Stimulated activated naive B cell treated with anti-CD40 and anti-IgM and Interleukin-4, amounts not matched to agents 10 μg/mL and 1 μg/mL and 100 μg/mL, for 72 hours (primary cell): ENCODE data around the gene ZNF543.

Experiments used
- ATAC-seq, 2 donors: fragments of 150-1000 bp; cut with Tn5 transposase; replicated peaks; 2 replicates each; pipeline ENCODE4 v1.10.0; 2021; ENCODE audit warnings: moderate library complexity in 1 of 2
- DNase-seq: peaks from one replicate; pipeline ENCODE4 v3.0.0; 2021
- H3K27ac Mint-ChIP-seq: one replicate; pipeline ENCODE4 v1.8.0; 2022; ENCODE audit warnings: mild to moderate bottlenecking, mixed read lengths
- H3K27me3 Mint-ChIP-seq, 2 donors: one replicate each; pipeline ENCODE4 v1.8.0; 2022; ENCODE audit warnings: mixed read lengths in 2 of 2
- H3K36me3 Mint-ChIP-seq, 2 donors: one replicate each; pipeline ENCODE4 v1.8.0; 2022; ENCODE audit warnings: mixed read lengths in 2 of 2, mild to moderate bottlenecking in 1 of 2
- H3K4me1 Mint-ChIP-seq, 2 donors: one replicate each; pipeline ENCODE4 v1.8.0; 2022; ENCODE audit warnings: mixed read lengths in 2 of 2, mild to moderate bottlenecking in 1 of 2
- H3K4me3 Mint-ChIP-seq, 2 donors: one replicate each; pipeline ENCODE4 v1.8.0; 2022; ENCODE audit warnings: mild to moderate bottlenecking in 2 of 2, mixed read lengths in 2 of 2, moderate library complexity in 1 of 2
- H3K9me3 Mint-ChIP-seq, 2 donors: one replicate each; pipeline ENCODE4 v1.8.0; 2022; ENCODE audit warnings: mixed read lengths in 2 of 2, mild to moderate bottlenecking in 1 of 2

The ZNF543 gene

GRCh38 chr19:57302020-57302465, 18.2 kb upstream of the ZNF543 start:
- Mint-ChIP-seq H3K36me3 (peaks cover 42 to 56% of the 10 kb centered on the region in 2 donors), H3K9me3 (no peaks in the 10 kb centered on the region), H3K27ac (peak overlapping the region; percentile 73), H3K4me3 (no peak overlapping the region), H3K27me3 (no peaks in the 10 kb centered on the region), H3K4me1 (peaks cover 14 to 52% of the 10 kb centered on the region in 2 donors)
- DNase-seq: no peak
- ATAC-seq: peak; percentile 36 to 46

- DNase-seq (no peak), ATAC-seq (no peak)
- Mint-ChIP-seq H3K9me3 (no peaks in the 10 kb centered on the region), H3K36me3 (peaks cover 35 to 50% of the 10 kb centered on the region in 2 donors), H3K27ac (peak overlapping the region; percentile 73), H3K4me3 (no peak overlapping the region), H3K27me3 (no peaks in the 10 kb centered on the region), H3K4me1 (peaks cover 14 to 44% of the 10 kb centered on the region in 2 donors)
Measured at GRCh38 chr19:57302727-57303401, 17.4 kb upstream of the ZNF543 start.

- Mint-ChIP-seq H3K4me3 (no peak overlapping the region), H3K9me3 (peaks cover 2 to 4% of the 10 kb centered on the region in 2 donors), H3K4me1 (peaks cover 14 to 34% of the 10 kb centered on the region in 2 donors), H3K27ac (no peak overlapping the region), H3K27me3 (no peaks in the 10 kb centered on the region), H3K36me3 (peaks cover 20 to 39% of the 10 kb centered on the region in 2 donors)
- no peak for ATAC-seq
- DNase-seq: no peak
Measured at GRCh38 chr19:57305056-57305455, 15.2 kb upstream of the ZNF543 start.

GRCh38 chr19:57308514-57308913, 11.8 kb upstream of the ZNF543 start:
- H3K4me1 Mint-ChIP-seq: peaks cover 3 to 9% of the 10 kb centered on the region in 2 donors
- H3K27ac Mint-ChIP-seq: no peak overlapping the region
- peaks cover 2 to 4% of the 10 kb centered on the region in 2 donors for H3K9me3 Mint-ChIP-seq
- peaks cover 4 to 15% of the 10 kb centered on the region in 2 donors for H3K36me3 Mint-ChIP-seq
- ATAC-seq: no peak
- no peak for DNase-seq
- peaks cover 0 to 4% of the 10 kb centered on the region in 2 donors for H3K27me3 Mint-ChIP-seq
- H3K4me3 Mint-ChIP-seq: no peak overlapping the region

GRCh38 chr19:57310792-57311191, 9.5 kb upstream of the ZNF543 start:
- DNase-seq: no peak
- Mint-ChIP-seq H3K4me1 (peaks cover 1 to 4% of the 10 kb centered on the region in 2 donors), H3K36me3 (peaks cover 5 to 9% of the 10 kb centered on the region in 2 donors), H3K27me3 (peaks cover 17 to 27% of the 10 kb centered on the region in 2 donors), H3K4me3 (no peak overlapping the region), H3K27ac (no peak overlapping the region), H3K9me3 (peaks cover 4 to 8% of the 10 kb centered on the region in 2 donors)
- ATAC-seq: no peak

GRCh38 chr19:57314146-57314545, 6.1 kb upstream of the ZNF543 start:
- ATAC-seq (no peak), DNase-seq (no peak)
- peaks cover 6 to 7% of the 10 kb centered on the region in 2 donors for H3K4me1 Mint-ChIP-seq
- peaks cover 35 to 51% of the 10 kb centered on the region in 2 donors for H3K27me3 Mint-ChIP-seq
- peaks cover 4 to 5% of the 10 kb centered on the region in 2 donors for H3K36me3 Mint-ChIP-seq
- H3K27ac Mint-ChIP-seq: no peak overlapping the region
- no peak overlapping the region for H3K4me3 Mint-ChIP-seq
- peaks cover 7 to 8% of the 10 kb centered on the region in 2 donors for H3K9me3 Mint-ChIP-seq

GRCh38 chr19:57317503-57317902, 2.8 kb upstream of the ZNF543 start:
- H3K4me1 Mint-ChIP-seq: peaks cover 16 to 31% of the 10 kb centered on the region in 2 donors
- no peak for ATAC-seq
- H3K27ac Mint-ChIP-seq: no peak overlapping the region
- H3K4me3 Mint-ChIP-seq: no peak overlapping the region
- peaks cover 4 to 5% of the 10 kb centered on the region in 2 donors for H3K9me3 Mint-ChIP-seq
- DNase-seq: no peak
- peaks cover 7% of the 10 kb centered on the region in 2 donors for H3K36me3 Mint-ChIP-seq
- H3K27me3 Mint-ChIP-seq: peaks cover 35 to 51% of the 10 kb centered on the region in 2 donors

- peaks cover 0 to 3% of the 10 kb centered on the region in 2 donors for H3K9me3 Mint-ChIP-seq
- peak; percentile 4 to 58 for ATAC-seq
- H3K4me3 Mint-ChIP-seq: peak overlapping the region; percentile 95
- H3K27ac Mint-ChIP-seq: peak overlapping the region; percentile 99
- peaks cover 20 to 36% of the 10 kb centered on the region in 2 donors for H3K4me1 Mint-ChIP-seq
- DNase-seq: no peak
- H3K36me3 Mint-ChIP-seq: peaks cover 14 to 28% of the 10 kb centered on the region in 2 donors
- H3K27me3 Mint-ChIP-seq: peaks cover 28 to 33% of the 10 kb centered on the region in 2 donors
Measured at GRCh38 chr19:57319869-57320179, 448 bp upstream of the ZNF543 start.

- Mint-ChIP-seq H3K4me1 (peaks cover 20 to 36% of the 10 kb centered on the region in 2 donors), H3K27ac (peak overlapping the region; percentile 99), H3K9me3 (peaks cover 0 to 2% of the 10 kb centered on the region in 2 donors), H3K36me3 (peaks cover 25 to 40% of the 10 kb centered on the region in 2 donors), H3K27me3 (peaks cover 15 to 20% of the 10 kb centered on the region in 2 donors), H3K4me3 (peak overlapping the region; percentile 95)
- DNase-seq: no peak
- ATAC-seq: no peak
Measured at GRCh38 chr19:57321116-57321515, 844 bp downstream of the ZNF543 start.

- peaks cover 0 to 1% of the 10 kb centered on the region in 2 donors for H3K9me3 Mint-ChIP-seq
- peaks cover 30 to 47% of the 10 kb centered on the region in 2 donors for H3K36me3 Mint-ChIP-seq
- peaks cover 11 to 14% of the 10 kb centered on the region in 2 donors for H3K27me3 Mint-ChIP-seq
- H3K4me1 Mint-ChIP-seq: peaks cover 22 to 36% of the 10 kb centered on the region in 2 donors
- ATAC-seq: no peak
- H3K4me3 Mint-ChIP-seq: peak overlapping the region; percentile 95
- no peak for DNase-seq
- no peak overlapping the region for H3K27ac Mint-ChIP-seq
Measured at GRCh38 chr19:57321751-57322150, 1.5 kb downstream of the ZNF543 start.

- ATAC-seq (no peak), DNase-seq (no peak)
- H3K9me3 Mint-ChIP-seq: peaks cover 7 to 10% of the 10 kb centered on the region in 2 donors
- H3K4me1 Mint-ChIP-seq: peaks cover 15 to 24% of the 10 kb centered on the region in 2 donors
- no peak overlapping the region for H3K4me3 Mint-ChIP-seq
- peaks cover 61 to 79% of the 10 kb centered on the region in 2 donors for H3K36me3 Mint-ChIP-seq
- no peaks in the 10 kb centered on the region for H3K27me3 Mint-ChIP-seq
- H3K27ac Mint-ChIP-seq: no peak overlapping the region
Measured at GRCh38 chr19:57324992-57325391, 4.7 kb downstream of the ZNF543 start.

GRCh38 chr19:57327993-57328392, 7.7 kb downstream of the ZNF543 start:
- H3K4me3 Mint-ChIP-seq: no peak overlapping the region
- H3K9me3 Mint-ChIP-seq: peaks cover 7 to 10% of the 10 kb centered on the region in 2 donors
- peaks cover 0 to 2% of the 10 kb centered on the region in 2 donors for H3K4me1 Mint-ChIP-seq
- H3K27ac Mint-ChIP-seq: no peak overlapping the region
- peaks cover 71 to 89% of the 10 kb centered on the region in 2 donors for H3K36me3 Mint-ChIP-seq
- ATAC-seq (no peak), DNase-seq (no peak)
- H3K27me3 Mint-ChIP-seq: no peaks in the 10 kb centered on the region

- Mint-ChIP-seq H3K36me3 (peaks cover 36 to 59% of the 10 kb centered on the region in 2 donors), H3K9me3 (peaks cover 0 to under 1% of the 10 kb centered on the region in 2 donors), H3K27ac (no peak overlapping the region), H3K27me3 (no peaks in the 10 kb centered on the region), H3K4me3 (no peak overlapping the region), H3K4me1 (no peaks in the 10 kb centered on the region)
- no peak for DNase-seq
- ATAC-seq: no peak
Measured at GRCh38 chr19:57334191-57334590, 13.9 kb downstream of the ZNF543 start.

- H3K4me1 Mint-ChIP-seq: peaks cover 3 to 6% of the 10 kb centered on the region in 2 donors
- peaks cover 18 to 25% of the 10 kb centered on the region in 2 donors for H3K36me3 Mint-ChIP-seq
- no peak for DNase-seq
- H3K4me3 Mint-ChIP-seq: no peak overlapping the region
- no peak overlapping the region for H3K27ac Mint-ChIP-seq
- no peaks in the 10 kb centered on the region for H3K9me3 Mint-ChIP-seq
- no peak for ATAC-seq
- H3K27me3 Mint-ChIP-seq: no peaks in the 10 kb centered on the region
Measured at GRCh38 chr19:57338877-57339276, 18.6 kb downstream of the ZNF543 start.

GRCh38 chr19:57342582-57342981, 22.3 kb downstream of the ZNF543 start:
- peaks cover 3 to 6% of the 10 kb centered on the region in 2 donors for H3K4me1 Mint-ChIP-seq
- no peak for ATAC-seq
- H3K27ac Mint-ChIP-seq: no peak overlapping the region
- peaks cover 3 to 9% of the 10 kb centered on the region in 2 donors for H3K27me3 Mint-ChIP-seq
- DNase-seq: no peak
- no peaks in the 10 kb centered on the region for H3K9me3 Mint-ChIP-seq
- no peak overlapping the region for H3K4me3 Mint-ChIP-seq
- peaks cover 2 to 7% of the 10 kb centered on the region in 2 donors for H3K36me3 Mint-ChIP-seq
